Measurements from ENCODE around the gene DENND1A. TPM values are rescaled to one million over a fixed set of nuclear protein-coding genes. Genes with fewer than 3 reads are reported as not detected.

The DENND1A gene
- total RNA-seq, 1 donor from 2014 or later: 12.7 TPM

- H3K36me3 Mint-ChIP-seq (ENCODE audit: low read depth, unreplicated experiment): peaks cover 2% of the 10 kb centered on the region
- no peaks in the 10 kb centered on the region for H3K27me3 Mint-ChIP-seq (ENCODE audit: low read depth, unreplicated experiment)
- H3K4me3 Mint-ChIP-seq (ENCODE audit: unreplicated experiment): no peak overlapping the region
- H3K27ac ChIP-seq (ENCODE audit: low read depth, low read length): no peak overlapping the region
- no peak overlapping the region for H3K27ac Mint-ChIP-seq (ENCODE audit: unreplicated experiment)
- DNase-seq (ENCODE audit: low read depth) (peak; percentile 52), FAIRE-seq (no peak)
- H3K4me2 ChIP-seq (ENCODE audit: low read length): peak overlapping the region; percentile 6
- H3K4me3 ChIP-seq (ENCODE audit: insufficient read depth, low read depth, low read length): no peak overlapping the region
- no peaks in the 10 kb centered on the region for H3K9me3 ChIP-seq (ENCODE audit: insufficient read depth, low read depth, low read length)
- no peaks in the 10 kb centered on the region for H4K20me1 ChIP-seq (ENCODE audit: insufficient read depth, low read length)
- TF ChIP-seq, protein P1, sequence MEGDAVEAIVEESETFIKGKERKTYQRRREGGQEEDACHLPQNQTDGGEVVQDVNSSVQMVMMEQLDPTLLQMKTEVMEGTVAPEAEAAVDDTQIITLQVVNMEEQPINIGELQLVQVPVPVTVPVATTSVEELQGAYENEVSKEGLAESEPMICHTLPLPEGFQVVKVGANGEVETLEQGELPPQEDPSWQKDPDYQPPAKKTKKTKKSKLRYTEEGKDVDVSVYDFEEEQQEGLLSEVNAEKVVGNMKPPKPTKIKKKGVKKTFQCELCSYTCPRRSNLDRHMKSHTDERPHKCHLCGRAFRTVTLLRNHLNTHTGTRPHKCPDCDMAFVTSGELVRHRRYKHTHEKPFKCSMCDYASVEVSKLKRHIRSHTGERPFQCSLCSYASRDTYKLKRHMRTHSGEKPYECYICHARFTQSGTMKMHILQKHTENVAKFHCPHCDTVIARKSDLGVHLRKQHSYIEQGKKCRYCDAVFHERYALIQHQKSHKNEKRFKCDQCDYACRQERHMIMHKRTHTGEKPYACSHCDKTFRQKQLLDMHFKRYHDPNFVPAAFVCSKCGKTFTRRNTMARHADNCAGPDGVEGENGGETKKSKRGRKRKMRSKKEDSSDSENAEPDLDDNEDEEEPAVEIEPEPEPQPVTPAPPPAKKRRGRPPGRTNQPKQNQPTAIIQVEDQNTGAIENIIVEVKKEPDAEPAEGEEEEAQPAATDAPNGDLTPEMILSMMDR (IDR thresholded peaks at IDR 0.05; ENCODE audit: insufficient read depth, low read depth, low read length): no peak
- peaks cover 4% of the 10 kb centered on the region for H3K4me1 ChIP-seq (ENCODE audit: insufficient read depth, low read length)
- H2AFZ ChIP-seq (ENCODE audit: low read depth, low read length): no peak overlapping the region
- H3K36me3 ChIP-seq (ENCODE audit: insufficient read depth, low read length): no peaks in the 10 kb centered on the region
- no peak overlapping the region for H3K9ac ChIP-seq (ENCODE audit: low read length)
- no peaks in the 10 kb centered on the region for H3K27me3 ChIP-seq (ENCODE audit: insufficient read depth, low read length)
- H3K9me3 Mint-ChIP-seq (ENCODE audit: unreplicated experiment): no peaks in the 10 kb centered on the region
- peaks cover 3% of the 10 kb centered on the region for H3K4me1 Mint-ChIP-seq (ENCODE audit: low read depth, unreplicated experiment)
- no peaks in the 10 kb centered on the region for H3K79me2 ChIP-seq (ENCODE audit: insufficient read depth, low read length)
These were observed 187.7 kb downstream of the DENND1A start for GRCh38 chr9:123742009-123742767.

DNA sequence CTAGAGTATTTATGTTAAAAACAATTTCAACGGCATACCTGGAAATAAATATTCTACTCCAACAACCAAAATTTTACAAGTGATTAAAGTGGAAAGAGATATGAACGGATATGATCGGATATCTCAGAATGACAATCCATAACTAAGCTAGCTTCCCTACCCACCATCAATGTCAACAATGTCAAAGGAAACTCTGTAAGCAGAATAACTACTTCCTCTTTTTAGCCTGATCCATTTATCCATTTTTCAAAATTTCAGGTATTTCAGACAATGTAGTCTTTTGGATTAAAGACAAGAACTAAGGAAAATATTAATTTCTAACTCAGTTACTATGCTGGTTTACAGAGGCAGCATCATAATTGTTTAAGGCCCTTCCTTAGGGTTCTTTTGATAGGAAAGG lies 188.7 kb downstream of the DENND1A start:
- no peaks in the 10 kb centered on the region for H4K20me1 ChIP-seq (ENCODE audit: insufficient read depth, low read length)
- Mint-ChIP-seq H3K27me3 (ENCODE audit: low read depth, unreplicated experiment) (no peaks in the 10 kb centered on the region), H3K4me3 (ENCODE audit: unreplicated experiment) (no peak overlapping the region), H3K4me1 (ENCODE audit: low read depth, unreplicated experiment) (peaks cover 3% of the 10 kb centered on the region), H3K27ac (ENCODE audit: unreplicated experiment) (no peak overlapping the region), H3K9me3 (ENCODE audit: unreplicated experiment) (no peaks in the 10 kb centered on the region), H3K36me3 (ENCODE audit: low read depth, unreplicated experiment) (peaks cover 2% of the 10 kb centered on the region)
- H3K79me2 ChIP-seq (ENCODE audit: insufficient read depth, low read length): no peaks in the 10 kb centered on the region
- FAIRE-seq: no peak
- H3K36me3 ChIP-seq (ENCODE audit: insufficient read depth, low read length): no peaks in the 10 kb centered on the region
- H3K9ac ChIP-seq (ENCODE audit: low read length): no peak overlapping the region
- no peak for DNase-seq (ENCODE audit: low read depth)
- TF ChIP-seq EZH2 (IDR thresholded peaks at IDR 0.05; ENCODE audit: insufficient read depth, low read length): no peak
- TF ChIP-seq, protein P1 (IDR thresholded peaks at IDR 0.05; ENCODE audit: insufficient read depth, low read depth, low read length): no peak
- no peak overlapping the region for H3K4me2 ChIP-seq (ENCODE audit: low read length)
- no peak overlapping the region for H3K4me3 ChIP-seq (ENCODE audit: insufficient read depth, low read depth, low read length)
- no peaks in the 10 kb centered on the region for H3K27me3 ChIP-seq (ENCODE audit: insufficient read depth, low read length)
- peaks cover 4% of the 10 kb centered on the region for H3K4me1 ChIP-seq (ENCODE audit: insufficient read depth, low read length)
- no peak overlapping the region for H2AFZ ChIP-seq (ENCODE audit: low read depth, low read length)
- H3K9me3 ChIP-seq (ENCODE audit: insufficient read depth, low read depth, low read length): no peaks in the 10 kb centered on the region
- no peak overlapping the region for H3K27ac ChIP-seq (ENCODE audit: low read depth, low read length)

GRCh38 chr9:123739902-123740301 lies 190.0 kb downstream of the DENND1A start:
- H3K4me3 Mint-ChIP-seq (ENCODE audit: unreplicated experiment): no peak overlapping the region
- peaks cover 4% of the 10 kb centered on the region for H3K4me1 ChIP-seq (ENCODE audit: insufficient read depth, low read length)
- no peaks in the 10 kb centered on the region for H3K9me3 ChIP-seq (ENCODE audit: insufficient read depth, low read depth, low read length)
- H3K27ac Mint-ChIP-seq (ENCODE audit: unreplicated experiment): no peak overlapping the region
- H3K4me2 ChIP-seq (ENCODE audit: low read length): no peak overlapping the region
- DNase-seq (ENCODE audit: low read depth): no peak
- no peak overlapping the region for H3K9ac ChIP-seq (ENCODE audit: low read length)
- peaks cover 2% of the 10 kb centered on the region for H3K36me3 Mint-ChIP-seq (ENCODE audit: low read depth, unreplicated experiment)
- H3K9me3 Mint-ChIP-seq (ENCODE audit: unreplicated experiment): no peaks in the 10 kb centered on the region
- no peak overlapping the region for H2AFZ ChIP-seq (ENCODE audit: low read depth, low read length)
- H4K20me1 ChIP-seq (ENCODE audit: insufficient read depth, low read length): no peaks in the 10 kb centered on the region
- no peak overlapping the region for H3K4me3 ChIP-seq (ENCODE audit: insufficient read depth, low read depth, low read length)
- H3K36me3 ChIP-seq (ENCODE audit: insufficient read depth, low read length): no peaks in the 10 kb centered on the region
- no peaks in the 10 kb centered on the region for H3K27me3 ChIP-seq (ENCODE audit: insufficient read depth, low read length)
- H3K79me2 ChIP-seq (ENCODE audit: insufficient read depth, low read length): no peaks in the 10 kb centered on the region
- no peak for FAIRE-seq
- TF ChIP-seq EZH2 (IDR thresholded peaks at IDR 0.05; ENCODE audit: insufficient read depth, low read length): no peak
- TF ChIP-seq, protein P1 (IDR thresholded peaks at IDR 0.05; ENCODE audit: insufficient read depth, low read depth, low read length): no peak
- H3K4me1 Mint-ChIP-seq (ENCODE audit: low read depth, unreplicated experiment): peaks cover 3% of the 10 kb centered on the region
- no peak overlapping the region for H3K27ac ChIP-seq (ENCODE audit: low read depth, low read length)
- no peaks in the 10 kb centered on the region for H3K27me3 Mint-ChIP-seq (ENCODE audit: low read depth, unreplicated experiment)

Measured in astrocyte (in vitro differentiated cells and primary cell).